ENCODE data around the gene CACNG7.
"Not testable (repeated sequence)": the region's sequence is repeated elsewhere in the genome, so short reads cannot be mapped to it uniquely, and the experiment has no call there.

CACNG7 gene, protein sequence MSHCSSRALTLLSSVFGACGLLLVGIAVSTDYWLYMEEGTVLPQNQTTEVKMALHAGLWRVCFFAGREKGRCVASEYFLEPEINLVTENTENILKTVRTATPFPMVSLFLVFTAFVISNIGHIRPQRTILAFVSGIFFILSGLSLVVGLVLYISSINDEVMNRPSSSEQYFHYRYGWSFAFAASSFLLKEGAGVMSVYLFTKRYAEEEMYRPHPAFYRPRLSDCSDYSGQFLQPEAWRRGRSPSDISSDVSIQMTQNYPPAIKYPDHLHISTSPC

DNA sequence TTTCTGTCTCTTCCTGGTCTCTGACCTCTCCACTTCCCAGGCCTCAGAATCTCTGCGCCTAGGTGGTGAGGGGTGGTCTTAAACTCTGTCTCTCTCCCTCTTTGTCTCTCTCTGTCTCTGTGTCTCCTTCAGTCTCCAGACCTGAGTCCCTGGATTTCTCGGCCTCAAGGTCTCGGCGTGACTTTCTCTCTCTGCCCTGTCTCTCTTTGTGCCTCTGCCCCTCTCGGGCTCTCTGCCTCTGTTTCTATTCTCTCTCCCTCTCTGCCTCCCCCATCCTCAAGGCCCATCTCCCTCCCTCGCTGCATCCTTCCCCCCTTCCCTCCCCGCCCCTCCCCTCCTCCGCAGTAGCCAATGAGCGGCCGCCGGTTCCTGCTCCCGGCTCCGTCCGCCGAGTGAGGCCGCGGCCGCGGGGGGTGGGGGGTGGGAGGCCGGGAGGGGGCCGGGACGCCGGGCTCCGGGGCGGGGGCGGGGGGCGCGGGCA lies at the start of gene CACNG7:
CACNG7 (plus strand) TSS at position 344 of the 481 bp plus-strand sequence. CDS start 3,554 bp downstream, outside the sequence.
- DNase-seq: no peak

DNA sequence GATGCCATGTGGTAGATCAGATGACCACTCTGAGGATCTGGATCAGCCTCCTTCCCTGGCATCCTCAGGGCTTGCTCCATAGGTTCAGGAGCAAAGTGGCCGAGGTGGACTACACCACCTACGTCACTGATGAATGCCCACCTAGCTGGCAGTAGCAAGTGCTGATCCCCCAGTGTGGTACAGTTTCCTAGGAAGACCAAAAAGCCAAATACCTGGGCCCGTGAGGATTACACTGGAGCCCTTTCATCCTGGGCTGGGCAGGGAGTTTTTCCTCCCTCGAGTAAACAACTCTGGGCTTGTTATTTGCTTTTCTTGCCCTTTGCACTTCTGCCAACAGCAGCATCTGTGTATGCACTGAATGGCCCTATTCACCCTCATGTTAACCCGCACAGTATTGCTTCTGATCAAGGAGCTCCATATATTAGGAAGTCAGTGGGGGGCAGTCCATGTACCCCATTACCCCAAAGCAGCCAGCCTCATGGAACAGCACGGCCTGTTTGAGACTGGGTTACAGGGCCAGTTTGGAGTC lies 44.7 kb upstream of the CACNG7 start:
- no peak for DNase-seq

DNA sequence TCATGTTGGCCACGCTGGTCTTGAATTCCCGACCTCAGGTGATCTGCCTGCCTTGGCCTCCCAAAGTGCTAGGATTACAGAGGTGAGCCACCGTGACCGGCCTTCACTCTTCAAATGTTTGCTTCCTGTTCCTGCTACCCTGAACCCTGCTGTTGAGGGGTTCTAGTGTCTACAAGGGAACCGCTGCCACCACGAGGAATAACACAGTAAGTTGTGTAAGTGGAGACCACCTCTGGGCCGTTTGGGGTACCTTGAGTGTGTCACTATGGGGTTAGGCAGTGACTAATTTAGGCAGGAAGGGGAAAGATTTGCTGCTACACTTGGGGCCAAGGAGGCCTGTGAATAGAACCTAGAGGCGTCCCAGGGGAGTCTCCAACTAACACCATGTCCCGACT lies 43.6 kb upstream of the CACNG7 start:
- no peak for DNase-seq

DNA sequence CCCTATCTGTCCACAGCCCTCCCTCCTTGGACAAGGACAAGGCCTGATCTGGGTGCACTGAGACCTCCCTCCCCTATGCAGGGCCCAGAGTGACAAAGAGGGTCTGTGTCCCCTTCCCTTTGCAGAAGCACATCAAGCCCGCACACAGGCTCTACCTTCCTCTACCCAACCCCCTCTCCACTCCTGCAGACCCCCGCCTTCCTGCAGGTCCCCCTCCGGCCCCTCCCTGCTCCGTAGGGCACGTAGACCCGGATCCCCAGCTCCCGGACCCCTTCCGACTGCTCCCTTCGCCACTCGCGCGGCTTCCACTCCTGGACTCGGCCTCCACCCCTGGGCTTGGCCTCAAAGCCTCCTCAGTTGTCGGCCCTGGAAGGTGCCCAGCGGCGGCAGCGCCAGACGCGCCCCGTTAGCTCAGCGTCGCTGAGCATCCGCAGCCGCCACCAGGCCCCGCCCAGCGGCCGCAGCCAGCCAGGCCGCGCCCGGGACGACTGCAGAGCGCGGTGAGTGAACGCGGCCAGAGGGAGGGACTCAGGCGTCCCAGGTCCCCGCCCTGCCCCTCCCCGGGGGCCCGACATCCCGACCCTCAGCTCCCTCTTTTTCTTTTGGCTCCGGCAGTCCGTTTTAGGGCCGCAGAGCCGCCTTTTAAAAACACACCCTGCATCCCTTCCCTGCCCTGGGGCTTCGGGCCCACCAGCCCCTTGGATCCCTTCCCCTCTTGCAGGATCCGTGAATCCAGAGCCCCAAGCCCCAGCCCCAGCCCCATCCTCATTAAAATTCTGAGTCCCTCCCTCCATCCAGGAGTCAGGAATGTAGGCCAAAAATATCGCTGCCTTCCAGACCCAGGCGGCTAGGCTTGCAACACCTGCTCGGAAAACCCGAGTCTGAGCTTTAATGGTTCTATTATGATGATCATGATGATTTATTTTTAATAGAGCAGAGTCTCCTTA lies 42.9 kb upstream of the CACNG7 start:
- DNase-seq: peak; percentile 86

DNA sequence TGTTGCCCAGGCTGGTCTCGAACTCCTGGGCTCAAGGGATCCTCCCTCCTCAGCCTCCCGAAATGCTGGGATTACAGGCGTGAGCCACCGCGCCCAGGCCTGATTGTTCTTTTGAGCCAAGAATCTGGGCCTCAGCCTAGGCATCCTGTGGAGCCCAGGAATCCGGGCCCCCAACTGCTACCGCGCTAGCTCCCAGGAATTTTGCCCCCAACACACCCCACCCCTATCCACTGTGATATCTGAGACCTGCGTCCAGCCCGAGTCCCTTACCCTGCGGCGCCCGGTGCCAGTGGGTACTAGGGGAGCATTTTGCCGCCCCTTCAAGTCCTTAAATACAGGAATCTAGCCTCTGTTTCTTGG lies 42.2 kb upstream of the CACNG7 start:
- no peak for DNase-seq

DNA sequence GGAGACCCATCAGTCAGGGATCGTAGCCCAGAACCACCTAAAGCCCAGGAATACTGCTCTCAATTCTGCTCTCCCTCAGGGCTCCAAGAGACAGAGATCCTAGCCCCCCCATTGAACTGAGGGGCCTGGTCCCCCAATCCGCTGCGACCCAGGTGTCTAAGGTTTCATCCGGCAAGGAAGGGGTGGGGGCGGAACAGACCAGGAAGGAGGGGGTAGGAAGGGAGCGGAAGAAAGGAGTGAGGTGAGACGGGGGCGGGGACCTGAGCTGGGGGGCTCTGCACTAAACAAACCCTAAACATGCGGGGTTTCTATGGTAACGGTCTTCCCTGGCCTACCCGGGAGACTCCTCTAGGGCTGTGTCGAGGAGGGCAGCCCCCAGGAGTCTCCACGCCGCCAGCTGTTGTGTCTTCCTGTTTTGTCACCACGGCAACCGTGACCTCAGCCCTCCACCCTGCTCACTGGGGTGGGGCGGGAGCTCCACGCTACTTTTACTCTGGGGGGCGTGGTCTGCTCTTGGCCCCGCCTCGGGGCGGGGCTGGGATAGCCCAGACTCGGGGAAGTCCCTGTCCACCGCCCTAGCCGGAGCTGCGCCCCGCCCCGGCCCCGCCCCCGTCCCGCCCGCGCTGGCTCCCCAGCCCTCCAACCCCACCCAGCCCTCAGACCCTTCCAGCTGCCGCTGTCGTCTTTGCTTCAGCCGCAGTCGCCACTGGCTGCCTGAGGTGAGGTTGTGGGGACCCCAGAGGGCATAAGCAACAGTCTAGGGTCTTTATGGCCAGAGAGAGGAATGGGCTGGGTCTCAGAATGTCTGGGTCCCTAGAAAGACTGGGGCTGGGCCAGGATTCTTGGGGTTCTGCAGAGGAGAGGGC lies 41.6 kb upstream of the CACNG7 start, which contains the start of gene MYADM:
MYADM (plus strand) TSS at position 659 of the 866 bp plus-strand sequence. CDS start 5,647 bp downstream, outside the sequence.
- DNase-seq: peak; percentile 100

DNA sequence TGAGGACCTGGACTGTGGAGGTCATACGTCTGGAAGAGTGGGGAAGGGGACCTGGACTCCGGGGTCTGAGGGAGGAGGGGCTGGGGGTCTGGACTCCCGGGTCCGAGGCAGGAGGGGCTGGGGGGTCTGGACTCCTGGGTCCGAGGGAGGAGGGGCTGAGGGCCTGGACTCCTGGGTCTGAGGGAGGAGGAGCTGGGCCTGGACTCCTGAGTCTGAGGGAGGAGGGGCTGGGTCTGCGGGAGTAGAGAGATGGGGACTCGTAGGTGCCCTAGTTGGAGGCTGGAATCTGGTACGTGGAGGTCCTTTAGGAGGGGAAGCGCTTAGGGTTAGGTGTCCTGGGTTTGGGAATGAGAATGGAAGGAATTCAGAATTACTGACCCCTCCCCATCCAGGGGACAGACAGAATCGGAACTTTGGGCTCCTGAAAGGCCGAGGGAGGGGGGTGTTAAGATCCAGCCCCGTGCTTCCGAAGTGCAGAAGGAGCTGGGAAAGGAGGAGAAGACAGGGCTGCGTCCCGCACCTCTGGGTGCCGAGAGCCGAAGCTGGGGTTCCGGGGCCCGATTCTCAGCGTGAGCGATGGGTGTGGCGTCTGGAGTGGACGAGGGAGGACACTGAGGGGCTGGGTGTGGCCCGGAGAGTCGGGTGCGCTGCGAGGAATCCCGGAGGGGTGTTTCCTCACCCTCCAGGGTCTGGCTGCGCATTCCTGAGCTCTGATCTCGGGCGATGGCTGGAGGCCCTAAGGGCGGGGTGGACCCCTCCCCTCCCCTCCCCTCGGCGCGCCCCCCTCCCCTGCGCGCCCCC lies 40.8 kb upstream of the CACNG7 start:
- peak; percentile 63 for DNase-seq

DNA sequence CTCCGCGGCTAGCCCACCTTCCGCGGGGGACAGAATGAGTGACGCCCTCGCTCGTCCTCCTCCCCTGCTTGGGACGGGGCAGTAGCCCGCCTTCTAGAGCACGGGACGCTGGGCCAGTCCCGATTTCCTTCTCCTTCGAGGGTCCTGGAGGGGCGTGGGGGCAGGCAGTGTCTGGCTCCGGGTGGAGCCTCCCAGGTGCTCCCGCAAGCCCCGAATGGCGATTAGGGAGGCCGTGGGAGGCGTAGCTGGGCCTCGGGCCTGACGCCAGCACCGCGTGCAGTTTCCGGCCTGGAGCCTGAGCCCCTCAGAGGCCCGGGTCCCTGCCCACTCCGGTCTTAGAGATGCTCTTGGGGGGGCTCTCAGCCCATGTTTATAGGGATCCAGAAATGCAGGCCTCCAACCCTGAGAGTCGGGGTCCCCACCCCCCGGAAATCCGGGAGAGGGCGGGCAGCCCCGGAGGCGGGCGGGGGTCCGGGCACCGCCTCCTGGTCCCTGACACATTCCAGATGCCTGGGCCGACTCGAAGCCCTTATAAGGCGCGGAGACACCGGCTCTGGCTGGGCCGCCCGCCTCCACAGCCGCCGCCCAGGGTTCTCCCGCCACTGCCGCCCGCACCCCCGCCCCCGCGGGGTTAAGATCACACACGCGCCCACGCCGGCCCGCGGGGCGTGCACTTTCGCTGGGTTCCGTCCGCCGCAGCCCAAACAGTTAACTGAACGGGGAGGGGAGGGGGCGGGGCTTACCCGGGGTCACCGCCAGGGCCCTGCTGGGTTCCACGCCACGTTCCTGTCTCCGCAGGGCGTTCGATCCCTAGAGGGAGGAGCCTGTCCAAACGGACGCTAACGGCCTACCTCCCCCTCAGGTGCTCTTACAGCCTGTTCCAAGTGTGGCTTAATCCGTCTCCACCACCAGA lies 39.9 kb upstream of the CACNG7 start:
- peak; percentile 95 for DNase-seq

DNA sequence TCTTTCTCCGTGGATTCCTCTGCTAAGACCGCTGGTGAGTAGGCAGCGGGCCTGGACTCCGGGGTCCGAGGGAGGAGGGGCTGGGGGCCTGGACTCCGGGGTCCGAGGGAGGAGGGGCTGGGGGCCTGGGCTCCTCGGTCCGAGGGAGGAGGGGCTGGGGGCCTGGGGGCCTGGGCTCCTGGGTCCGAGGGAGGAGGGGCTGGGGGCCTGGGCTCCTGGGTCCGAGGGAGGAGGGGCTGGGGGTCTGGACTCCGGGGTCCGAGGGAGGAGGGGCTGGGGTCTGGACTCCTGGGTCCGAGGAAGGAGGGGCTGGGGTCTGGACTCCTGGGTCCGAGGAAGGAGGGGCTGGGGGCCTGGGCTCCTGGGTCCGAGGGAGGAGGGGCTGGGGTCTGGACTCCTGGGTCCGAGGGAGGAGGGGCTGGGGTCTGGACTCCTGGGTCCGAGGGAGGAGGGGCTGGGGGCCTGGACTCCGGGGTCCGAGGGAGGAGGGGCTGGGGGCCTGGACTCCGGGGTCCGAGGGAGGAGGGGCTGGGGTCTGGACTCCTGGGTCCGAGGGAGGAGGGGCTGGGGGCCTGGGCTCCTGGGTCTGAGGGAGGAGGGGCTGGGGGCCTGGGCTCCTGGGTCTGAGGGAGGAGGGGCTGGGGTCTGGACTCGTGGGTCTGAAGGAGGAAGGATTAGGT lies 39.1 kb upstream of the CACNG7 start:
- not testable (repeated sequence) for DNase-seq

DNA sequence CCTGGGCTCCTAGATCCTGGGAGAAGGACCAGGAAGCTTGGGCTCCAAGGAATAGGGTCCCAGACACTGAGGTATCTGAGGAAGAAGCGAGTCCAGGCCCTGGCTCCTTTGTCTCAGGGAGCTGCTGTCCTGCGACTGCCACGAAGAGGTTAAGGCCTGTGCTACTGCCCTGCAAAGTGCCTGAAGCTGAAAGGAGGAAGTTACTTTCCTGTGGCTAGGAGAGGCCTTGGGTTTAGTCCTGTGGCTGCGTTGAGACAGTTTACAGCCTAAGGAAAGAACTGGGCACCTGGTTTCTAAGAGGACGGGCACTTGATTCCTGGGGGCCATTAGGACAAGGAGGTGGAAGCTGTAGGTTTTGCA lies 38.6 kb upstream of the CACNG7 start:
- DNase-seq: peak; percentile 64

DNA sequence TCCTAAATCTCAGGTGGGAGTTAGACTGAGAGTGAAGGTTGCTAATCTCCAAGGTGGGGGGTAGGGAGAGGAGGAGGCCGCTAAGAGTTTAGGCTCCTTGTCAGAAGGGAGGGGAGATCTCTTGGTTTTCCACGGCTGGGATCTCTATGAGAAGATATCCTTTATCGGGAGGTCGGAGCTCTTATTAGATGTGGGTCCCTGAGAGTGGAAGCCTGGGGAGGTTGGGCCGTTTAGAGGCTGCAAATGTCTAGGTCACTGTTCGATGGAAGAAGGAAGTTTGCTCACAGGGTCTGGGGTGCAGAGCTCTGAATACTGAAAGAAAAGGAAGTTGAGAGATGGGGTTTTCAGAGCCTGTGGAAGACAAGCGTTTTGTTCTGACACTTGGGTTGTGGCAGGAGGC lies 37.6 kb upstream of the CACNG7 start:
- DNase-seq: peak; percentile 48

DNA sequence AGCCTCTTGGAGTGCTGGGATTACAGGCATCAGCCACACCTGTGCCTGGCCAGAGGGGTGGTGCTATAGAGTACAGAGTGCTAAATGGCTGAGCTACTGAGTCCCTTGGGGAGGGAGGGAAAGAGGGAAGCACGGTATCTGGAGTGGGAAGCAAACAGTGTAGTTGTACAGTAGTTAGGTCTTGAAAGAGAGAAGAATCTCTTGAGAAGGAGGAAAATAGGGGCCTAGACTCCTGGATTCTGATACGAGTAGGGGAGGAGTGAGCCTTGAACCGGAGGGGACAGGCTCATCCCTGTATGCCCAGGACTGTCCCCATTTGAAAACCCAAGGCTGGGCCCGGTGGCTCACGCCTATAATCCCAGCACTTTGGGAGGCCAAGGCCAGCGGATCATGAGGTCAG lies 36.3 kb upstream of the CACNG7 start:
- no peak for DNase-seq

DNA sequence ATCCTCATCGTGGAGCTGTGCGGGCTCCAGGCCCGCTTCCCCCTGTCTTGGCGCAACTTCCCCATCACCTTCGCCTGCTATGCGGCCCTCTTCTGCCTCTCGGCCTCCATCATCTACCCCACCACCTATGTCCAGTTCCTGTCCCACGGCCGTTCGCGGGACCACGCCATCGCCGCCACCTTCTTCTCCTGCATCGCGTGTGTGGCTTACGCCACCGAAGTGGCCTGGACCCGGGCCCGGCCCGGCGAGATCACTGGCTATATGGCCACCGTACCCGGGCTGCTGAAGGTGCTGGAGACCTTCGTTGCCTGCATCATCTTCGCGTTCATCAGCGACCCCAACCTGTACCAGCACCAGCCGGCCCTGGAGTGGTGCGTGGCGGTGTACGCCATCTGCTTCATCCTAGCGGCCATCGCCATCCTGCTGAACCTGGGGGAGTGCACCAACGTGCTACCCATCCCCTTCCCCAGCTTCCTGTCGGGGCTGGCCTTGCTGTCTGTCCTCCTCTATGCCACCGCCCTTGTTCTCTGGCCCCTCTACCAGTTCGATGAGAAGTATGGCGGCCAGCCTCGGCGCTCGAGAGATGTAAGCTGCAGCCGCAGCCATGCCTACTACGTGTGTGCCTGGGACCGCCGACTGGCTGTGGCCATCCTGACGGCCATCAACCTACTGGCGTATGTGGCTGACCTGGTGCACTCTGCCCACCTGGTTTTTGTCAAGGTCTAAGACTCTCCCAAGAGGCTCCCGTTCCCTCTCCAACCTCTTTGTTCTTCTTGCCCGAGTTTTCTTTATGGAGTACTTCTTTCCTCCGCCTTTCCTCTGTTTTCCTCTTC lies 35.1 kb upstream of the CACNG7 start:
- DNase-seq: peak; percentile 23

DNA sequence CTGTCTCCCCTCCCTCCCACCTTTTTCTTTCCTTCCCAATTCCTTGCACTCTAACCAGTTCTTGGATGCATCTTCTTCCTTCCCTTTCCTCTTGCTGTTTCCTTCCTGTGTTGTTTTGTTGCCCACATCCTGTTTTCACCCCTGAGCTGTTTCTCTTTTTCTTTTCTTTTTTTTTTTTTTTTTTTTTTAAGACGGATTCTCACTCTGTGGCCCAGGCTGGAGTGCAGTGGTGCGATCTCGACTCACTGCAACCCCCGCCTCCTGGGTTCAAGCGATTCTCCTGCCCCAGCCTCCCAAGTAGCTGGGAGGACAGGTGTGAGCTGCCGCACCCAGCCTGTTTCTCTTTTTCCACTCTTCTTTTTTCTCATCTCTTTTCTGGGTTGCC lies 34.5 kb upstream of the CACNG7 start:
- no peak for DNase-seq

DNA sequence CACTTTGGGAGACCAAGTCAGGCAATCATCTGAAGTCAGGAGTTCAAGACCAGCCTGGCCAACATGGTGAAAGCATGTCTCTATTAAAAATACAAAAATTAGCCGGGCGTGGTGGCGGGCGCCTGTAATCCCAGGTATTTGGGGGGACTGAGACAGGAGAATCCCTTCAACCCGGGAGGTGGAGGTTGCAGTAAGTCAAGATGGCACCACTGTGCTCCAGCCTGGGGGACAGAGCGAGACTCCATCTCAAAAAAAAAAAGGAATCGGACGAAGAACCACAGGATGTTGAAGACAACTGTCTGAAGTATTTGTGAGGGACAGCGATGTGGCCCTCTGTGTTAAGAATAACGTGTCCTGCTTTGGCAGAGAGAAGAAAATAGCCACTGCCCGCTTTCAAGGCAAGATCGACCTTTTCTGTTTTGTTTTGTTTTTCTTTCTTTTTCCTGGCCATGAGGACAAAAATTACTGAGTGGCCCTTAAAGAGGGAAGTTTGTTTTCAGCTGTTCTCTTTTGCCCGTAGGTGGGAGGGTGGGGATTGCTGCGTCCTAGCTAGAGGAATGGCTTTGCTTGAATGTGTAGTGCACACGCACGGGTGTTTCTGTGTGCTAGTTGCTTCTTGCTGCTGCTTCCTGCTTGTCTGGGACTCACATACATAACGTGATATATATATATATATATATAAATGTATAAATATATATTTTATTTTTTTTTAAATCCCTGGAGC lies 33.3 kb upstream of the CACNG7 start:
- DNase-seq: no peak

DNA sequence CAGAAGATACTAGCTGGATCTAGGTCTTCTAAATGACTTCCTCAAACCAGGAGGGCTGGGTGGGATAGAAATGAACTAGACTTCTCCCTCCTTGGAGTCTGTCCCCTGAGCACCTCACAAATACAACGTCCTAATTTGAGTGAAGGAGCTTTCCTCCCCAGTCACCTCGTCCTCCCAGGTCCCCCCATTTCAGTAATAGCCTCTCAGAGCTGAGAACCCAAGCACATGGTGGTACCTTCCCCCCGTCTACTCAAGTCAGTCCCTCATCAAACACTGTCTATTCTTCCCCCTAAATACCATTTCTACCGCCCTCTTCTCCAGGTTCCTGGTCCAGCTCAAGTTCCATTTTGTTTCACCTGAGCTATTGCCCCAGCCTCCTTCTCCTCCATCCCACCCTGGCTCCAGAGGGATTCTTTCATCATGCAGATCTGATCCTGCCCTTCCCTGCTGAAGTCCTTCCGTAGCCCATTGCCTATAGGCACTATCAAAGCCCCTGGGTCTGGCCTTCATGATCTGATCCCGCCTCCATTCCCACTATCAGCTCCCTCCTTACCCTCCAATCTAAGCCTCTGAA lies 32.3 kb upstream of the CACNG7 start:
- DNase-seq: peak; percentile 24

DNA sequence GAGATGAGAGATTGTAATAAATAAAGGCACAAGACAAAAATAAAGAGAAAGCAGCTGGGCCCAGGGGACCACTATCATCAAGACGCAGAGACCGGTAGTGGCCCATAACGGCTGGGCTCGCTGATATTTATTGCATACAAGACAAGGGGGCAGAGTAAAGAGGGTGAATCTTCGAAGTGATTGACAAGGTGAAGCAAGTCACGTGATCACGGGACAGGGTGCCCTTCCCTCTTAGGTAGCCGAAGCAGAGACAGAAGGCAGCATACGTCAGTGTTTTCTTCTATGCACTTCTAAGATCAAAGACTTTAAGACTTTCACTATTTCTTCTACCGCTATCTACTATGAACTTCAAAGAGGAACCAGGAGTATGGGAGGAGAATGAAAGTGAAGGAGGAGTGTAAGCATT lies 31.7 kb upstream of the CACNG7 start:
- peak; percentile 80 for DNase-seq

DNA sequence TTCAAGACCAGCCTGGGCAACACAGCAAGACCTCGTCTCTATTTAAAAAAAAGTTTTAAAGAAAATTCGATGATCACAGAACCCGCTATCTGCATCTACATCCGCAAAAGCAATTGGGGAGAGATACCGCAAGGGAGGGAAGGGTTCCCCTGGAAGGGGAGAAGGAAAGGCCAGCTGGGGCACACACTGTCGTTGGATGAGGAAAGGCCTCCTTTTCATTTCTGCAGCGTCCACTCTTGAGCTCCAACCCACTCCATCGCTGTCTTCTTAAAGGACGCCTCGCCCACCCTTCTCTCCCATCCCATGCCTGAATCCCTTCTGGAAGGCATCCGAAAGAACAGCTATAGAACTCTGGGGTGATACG lies 30.3 kb upstream of the CACNG7 start:
- DNase-seq: no peak
